Panc1 (cell line): ENCODE measurements around the gene ITGA3. TPM values are rescaled to one million over a fixed set of nuclear protein-coding genes. Genes with fewer than 3 reads are reported as not detected.

Source experiments
- ATAC-seq: fragments of 200-7000 bp; cut with Tn5 transposase; 2 replicates; pipeline ENCODE4 v1.9.1; 2020; ENCODE audit warnings: mild to moderate bottlenecking, moderate library complexity
- BruUV-seq: library from RNA; stranded (reverse); fragments of 400-500 nt; replicated peaks from 2 replicates; lab custom pipeline; 2021; lab: Mats Ljungman, UMichigan
- CTCF ChIA-PET: fragments of 300-600 bp; sonication (Branson Sonifier 250); formaldehyde crosslinking; loops from one replicate; lab custom pipeline; 2022; ENCODE audit warnings: antibody characterized with exemption; lab: Charles Lee
- POLR2A ChIA-PET: fragments of 300-600 bp; sonication (Branson Sonifier 250); formaldehyde crosslinking; loops from one replicate; lab custom pipeline; 2022; ENCODE audit warnings: antibody characterized with exemption; lab: Charles Lee
- DNase-seq: peaks from one replicate; pipeline ENCODE4 v3.0.0-alpha.2; 2010; ENCODE audit warnings: low read depth, low spot score
- H3K27ac ChIP-seq: 2 replicates; pipeline ENCODE4 v1.5.1; 2011; ENCODE audit warnings: mild to moderate bottlenecking, low read length, inconsistent platforms
- H3K27me3 ChIP-seq: fragments of 200-500 bp; sonication (Bioruptor generic); 2 replicates; pipeline ENCODE4 v1.6.0; 2014; ENCODE audit warnings: low read length, inconsistent platforms; ENCODE audit not compliant: control insufficient read depth, insufficient read depth
- H3K36me3 ChIP-seq: fragments of 200-500 bp; sonication (Bioruptor generic); 2 replicates; pipeline ENCODE4 v1.5.1; 2014; ENCODE audit warnings: inconsistent platforms, mild to moderate bottlenecking, low read length, moderate library complexity; ENCODE audit not compliant: control insufficient read depth, insufficient read depth
- H3K4me1 ChIP-seq: 2 replicates; pipeline ENCODE4 v1.5.1; 2011; ENCODE audit warnings: inconsistent platforms, mild to moderate bottlenecking, low read length, moderate library complexity; ENCODE audit not compliant: control insufficient read depth, insufficient read depth
- H3K4me3 ChIP-seq, 2 experiments: 2 replicates each; pipeline ENCODE4 v1.5.1; 2011 to 2012; ENCODE audit warnings: low read depth in 2 of 2, low read length in 2 of 2, mild to moderate bottlenecking in 2 of 2, inconsistent platforms in 1 of 2, moderate library complexity in 1 of 2
- H3K9me3 ChIP-seq: fragments of 200-500 bp; sonication (Bioruptor generic); 2 replicates; pipeline ENCODE4 v1.5.1; 2014; ENCODE audit warnings: low read depth, mild to moderate bottlenecking, inconsistent platforms, low read length, moderate library complexity; ENCODE audit not compliant: control insufficient read depth, insufficient read depth
- CTCF ChIP-seq: fragments of 450-650 bp; IDR thresholded peaks from 2 replicates; pipeline ENCODE4 v1.5.1; 2017; ENCODE audit warnings: mild to moderate bottlenecking
- POLR2AphosphoS5 ChIP-seq: IDR thresholded peaks from 2 replicates; pipeline ENCODE4 v1.6.1; 2012; ENCODE audit warnings: mild to moderate bottlenecking, low read depth, low read length, moderate library complexity
- REST ChIP-seq, 2 experiments: IDR thresholded peaks; 2 replicates each; pipeline ENCODE4 v1.6.1; 2011 to 2012; ENCODE audit warnings: low read depth in 2 of 2, control low read depth in 1 of 2, low read length in 1 of 2, mild to moderate bottlenecking in 1 of 2, moderate library complexity in 1 of 2; ENCODE audit not compliant: insufficient read depth in 1 of 2
- SIN3A ChIP-seq: IDR thresholded peaks from 2 replicates; pipeline ENCODE4 v1.6.1; 2012; ENCODE audit warnings: low read depth, mild to moderate bottlenecking, low read length, moderate library complexity, borderline replicate concordance; ENCODE audit not compliant: insufficient read depth
- TCF7L2 ChIP-seq: IDR thresholded peaks from 2 replicates; pipeline ENCODE4 v1.6.1; 2011; ENCODE audit warnings: mild to moderate bottlenecking, low read depth, low read length, inconsistent platforms
- in situ Hi-C: cut with HindIII; loops from 2 replicates; pipeline ENCODE4 v1.10.0; 2016; ENCODE audit warnings: low sequenced_read_pairs, low pct_unique_long_range_greater_than_20kb
- intact Hi-C: fragments of 100-400 bp; cut with micrococcal nuclease; formaldehyde crosslinking; loops from one replicate; pipeline ENCODE4 v1.10.0; 2022; ENCODE audit not compliant: unreplicated experiment
- total RNA-seq: library from RNA; stranded (reverse); gene quantifications from one replicate; pipeline ENCODE4 v1.2.1, GENCODE V29; 2021; ENCODE audit not compliant: unreplicated experiment

Gene ITGA3
- total RNA-seq, 1 experiment from 2014 or later = 439 TPM

GRCh38 chr17:50076221-50076590, 20.3 kb downstream of the ITGA3 start:
- no peak overlapping the region for H3K27ac ChIP-seq
- no peak overlapping the region for H3K4me3 ChIP-seq
- ChIA-PET CTCF (no interaction called here), POLR2A (no interaction called here)
- BruUV-seq = no TSS peak
- intact Hi-C loops (no loop called here), in situ Hi-C loops (no loop called here)
- H3K27me3 ChIP-seq = no peaks in the 10 kb centered on the region
- TF ChIP-seq POLR2AphosphoS5 = 0 out of 2 replicates have a peak, but pooled peaks have one; percentile 40
- TF ChIP-seq TCF7L2 = no peak
- ATAC-seq = no peak
- no peak for DNase-seq
- no peaks in the 10 kb centered on the region for H3K4me1 ChIP-seq
- H3K9me3 ChIP-seq = no peaks in the 10 kb centered on the region
- H3K36me3 ChIP-seq = peaks cover 5% of the 10 kb centered on the region; the same call in 1 of the 2 replicates

- in situ Hi-C loops = no loop called here
- intact Hi-C loops = no loop called here
- Histone ChIP-seq H3K27me3 (no peaks in the 10 kb centered on the region), H3K36me3 (peaks cover 4% of the 10 kb centered on the region; the same call in 1 of the 2 replicates), H3K4me3 (no peak overlapping the region), H3K4me1 (no peaks in the 10 kb centered on the region), H3K9me3 (no peaks in the 10 kb centered on the region), H3K27ac (no peak overlapping the region)
- ChIA-PET POLR2A (no interaction called here), CTCF (no interaction called here)
- ATAC-seq (no peak), DNase-seq (no peak)
- no TSS peak for BruUV-seq
- TF ChIP-seq REST (IDR thresholded peaks at IDR 0.05; ENCODE audit: insufficient read depth in 1 of 2, low read depth in 2 of 2, low read length in 1 of 2) = no peak
- TF ChIP-seq TCF7L2 = no peak
- no peak for TF ChIP-seq CTCF
- no peak for TF ChIP-seq POLR2AphosphoS5
- no peak for TF ChIP-seq SIN3A
These were observed 20.8 kb downstream of the ITGA3 start for GRCh38 chr17:50076591-50077235.

- Histone ChIP-seq H3K27ac (no peak overlapping the region), H3K4me3 (no peak overlapping the region), H3K36me3 (peaks cover 13% of the 10 kb centered on the region), H3K9me3 (no peaks in the 10 kb centered on the region), H3K4me1 (no peaks in the 10 kb centered on the region), H3K27me3 (no peaks in the 10 kb centered on the region)
- BruUV-seq = no TSS peak
- TF ChIP-seq CTCF (no peak), SIN3A (no peak), REST (IDR thresholded peaks at IDR 0.05; ENCODE audit: insufficient read depth in 1 of 2, low read depth in 2 of 2, low read length in 1 of 2) (no peak), TCF7L2 (no peak), POLR2AphosphoS5 (no peak)
- CTCF ChIA-PET = interaction anchor here (1.2 kb wide), 1 partner anchor 17 kb away, joined by 3 read pairs; no protein-coding TSS in a partner anchor
- no peak for DNase-seq
- POLR2A ChIA-PET = no interaction called here
- no peak for ATAC-seq
- in situ Hi-C loops = no loop called here
- intact Hi-C loops = no loop called here
These were observed 22.5 kb downstream of the ITGA3 start for GRCh38 chr17:50078430-50078829.
